Measurements from ENCODE around the gene DPP6. TPM values are rescaled to one million over a fixed set of nuclear protein-coding genes. Genes with fewer than 3 reads are reported as not detected.

DPP6 gene
- total RNA-seq, 1 experiment from 2014 or later, result not detected

DNA sequence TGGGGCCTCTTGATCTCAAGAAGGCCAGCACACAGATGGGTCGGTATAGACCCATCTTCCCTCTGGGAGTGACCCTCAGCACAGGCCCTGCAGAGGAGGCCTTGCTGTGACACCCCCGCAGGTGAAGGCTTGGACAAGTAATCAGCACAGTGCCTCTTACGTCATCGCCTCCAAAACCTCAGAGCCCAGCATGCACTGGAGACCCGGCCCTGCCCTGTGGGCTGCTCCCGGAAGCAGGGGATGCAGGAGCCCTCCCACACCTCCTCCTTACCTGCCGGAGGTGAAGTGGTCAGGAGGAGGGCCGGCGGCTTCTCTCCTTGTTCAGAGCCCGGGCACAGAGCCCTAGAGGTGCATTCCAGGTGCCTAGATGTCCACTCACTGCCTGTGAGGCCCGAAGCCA is 829.3 kb downstream of the DPP6 start:
- no peak for DNase-seq (ENCODE audit: low spot score)
- no peak for TF ChIP-seq NFATC4 (CRISPR knock-in tag; IDR thresholded peaks at IDR 0.05)
- TF ChIP-seq, protein P1, sequence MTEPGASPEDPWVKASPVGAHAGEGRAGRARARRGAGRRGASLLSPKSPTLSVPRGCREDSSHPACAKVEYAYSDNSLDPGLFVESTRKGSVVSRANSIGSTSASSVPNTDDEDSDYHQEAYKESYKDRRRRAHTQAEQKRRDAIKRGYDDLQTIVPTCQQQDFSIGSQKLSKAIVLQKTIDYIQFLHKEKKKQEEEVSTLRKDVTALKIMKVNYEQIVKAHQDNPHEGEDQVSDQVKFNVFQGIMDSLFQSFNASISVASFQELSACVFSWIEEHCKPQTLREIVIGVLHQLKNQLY (CRISPR knock-in tag; IDR thresholded peaks at IDR 0.05), result no peak
- TF ChIP-seq RELA (CRISPR knock-in tag; IDR thresholded peaks at IDR 0.05; ENCODE audit: borderline replicate concordance), result no peak
- TF ChIP-seq, protein P2, sequence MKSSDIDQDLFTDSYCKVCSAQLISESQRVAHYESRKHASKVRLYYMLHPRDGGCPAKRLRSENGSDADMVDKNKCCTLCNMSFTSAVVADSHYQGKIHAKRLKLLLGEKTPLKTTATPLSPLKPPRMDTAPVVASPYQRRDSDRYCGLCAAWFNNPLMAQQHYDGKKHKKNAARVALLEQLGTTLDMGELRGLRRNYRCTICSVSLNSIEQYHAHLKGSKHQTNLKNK (CRISPR knock-in tag; IDR thresholded peaks at IDR 0.05), result no peak
- no peak for TF ChIP-seq CREB1 (CRISPR knock-in tag; IDR thresholded peaks at IDR 0.05)
- no peak for TF ChIP-seq GABPB1 (CRISPR knock-in tag; IDR thresholded peaks at IDR 0.05)
- Mint-ChIP-seq H3K4me3 (no peak overlapping the region), H3K27me3 (ENCODE audit: low read depth) (peaks cover 6% of the 10 kb centered on the region), H3K27ac (no peak overlapping the region), H3K4me1 (no peaks in the 10 kb centered on the region), H3K36me3 (peaks cover 35% of the 10 kb centered on the region), H3K9me3 (peaks cover 37% of the 10 kb centered on the region)
- ATAC-seq, result no peak
- CTCF ChIA-PET, result no interaction called here
- POLR2A ChIA-PET, result no interaction called here

DNA sequence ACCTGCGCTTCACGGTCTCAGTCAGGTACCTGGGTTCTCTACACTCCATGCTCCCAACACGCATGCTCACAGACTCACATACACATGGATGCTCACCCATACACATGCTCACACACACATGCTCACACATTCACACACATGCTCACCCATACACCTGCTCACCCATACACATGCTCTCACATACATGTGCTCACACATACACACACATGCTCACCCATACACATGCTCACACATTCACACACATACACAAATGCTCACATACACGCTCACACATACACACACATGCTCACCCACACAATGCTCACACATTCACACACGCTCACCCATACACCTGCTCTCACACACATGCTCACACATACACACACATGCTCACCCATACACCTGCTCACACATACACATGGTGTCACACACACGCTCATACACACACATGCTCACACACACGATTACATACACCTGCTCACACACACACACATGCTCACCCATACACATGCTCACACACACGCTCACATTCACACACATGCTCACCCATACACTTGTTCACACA is 830.8 kb downstream of the DPP6 start:
- peaks cover 33% of the 10 kb centered on the region for H3K36me3 Mint-ChIP-seq
- ATAC-seq (no peak), DNase-seq (ENCODE audit: low spot score) (no peak)
- TF ChIP-seq, protein P3, sequence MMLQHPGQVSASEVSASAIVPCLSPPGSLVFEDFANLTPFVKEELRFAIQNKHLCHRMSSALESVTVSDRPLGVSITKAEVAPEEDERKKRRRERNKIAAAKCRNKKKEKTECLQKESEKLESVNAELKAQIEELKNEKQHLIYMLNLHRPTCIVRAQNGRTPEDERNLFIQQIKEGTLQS (CRISPR knock-in tag; conservative IDR thresholded peaks at IDR 0.05), result no peak
- no peak for TF ChIP-seq SMAD4 (CRISPR knock-in tag; IDR thresholded peaks at IDR 0.05)
- no peak for TF ChIP-seq TP53 (CRISPR knock-in tag; IDR thresholded peaks at IDR 0.05)
- no peak for TF ChIP-seq SOX15 (CRISPR knock-in tag; IDR thresholded peaks at IDR 0.05)
- no peak for TF ChIP-seq ZNF232 (CRISPR knock-in tag; IDR thresholded peaks at IDR 0.05)
- no peak for TF ChIP-seq FOXK1 (CRISPR knock-in tag; IDR thresholded peaks at IDR 0.05)
- no peak for TF ChIP-seq SMAD3 (CRISPR knock-in tag; IDR thresholded peaks at IDR 0.05; ENCODE audit: borderline replicate concordance)
- no peak for TF ChIP-seq JUN (CRISPR knock-in tag; IDR thresholded peaks at IDR 0.05)
- TF ChIP-seq TEAD4 (CRISPR knock-in tag; IDR thresholded peaks at IDR 0.05), result no peak
- TF ChIP-seq NR1H2 (CRISPR knock-in tag; IDR thresholded peaks at IDR 0.05), result no peak
- TF ChIP-seq, protein P4, sequence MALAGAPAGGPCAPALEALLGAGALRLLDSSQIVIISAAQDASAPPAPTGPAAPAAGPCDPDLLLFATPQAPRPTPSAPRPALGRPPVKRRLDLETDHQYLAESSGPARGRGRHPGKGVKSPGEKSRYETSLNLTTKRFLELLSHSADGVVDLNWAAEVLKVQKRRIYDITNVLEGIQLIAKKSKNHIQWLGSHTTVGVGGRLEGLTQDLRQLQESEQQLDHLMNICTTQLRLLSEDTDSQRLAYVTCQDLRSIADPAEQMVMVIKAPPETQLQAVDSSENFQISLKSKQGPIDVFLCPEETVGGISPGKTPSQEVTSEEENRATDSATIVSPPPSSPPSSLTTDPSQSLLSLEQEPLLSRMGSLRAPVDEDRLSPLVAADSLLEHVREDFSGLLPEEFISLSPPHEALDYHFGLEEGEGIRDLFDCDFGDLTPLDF (CRISPR knock-in tag; IDR thresholded peaks at IDR 0.05), result no peak
- TF ChIP-seq, protein P5, sequence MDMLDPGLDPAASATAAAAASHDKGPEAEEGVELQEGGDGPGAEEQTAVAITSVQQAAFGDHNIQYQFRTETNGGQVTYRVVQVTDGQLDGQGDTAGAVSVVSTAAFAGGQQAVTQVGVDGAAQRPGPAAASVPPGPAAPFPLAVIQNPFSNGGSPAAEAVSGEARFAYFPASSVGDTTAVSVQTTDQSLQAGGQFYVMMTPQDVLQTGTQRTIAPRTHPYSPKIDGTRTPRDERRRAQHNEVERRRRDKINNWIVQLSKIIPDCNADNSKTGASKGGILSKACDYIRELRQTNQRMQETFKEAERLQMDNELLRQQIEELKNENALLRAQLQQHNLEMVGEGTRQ (CRISPR knock-in tag; IDR thresholded peaks at IDR 0.05), result no peak
- TF ChIP-seq MYBL2 (CRISPR knock-in tag; IDR thresholded peaks at IDR 0.05), result no peak
- no peak for TF ChIP-seq ZNF423 (CRISPR knock-in tag; IDR thresholded peaks at IDR 0.05)
- TF ChIP-seq, protein P6, sequence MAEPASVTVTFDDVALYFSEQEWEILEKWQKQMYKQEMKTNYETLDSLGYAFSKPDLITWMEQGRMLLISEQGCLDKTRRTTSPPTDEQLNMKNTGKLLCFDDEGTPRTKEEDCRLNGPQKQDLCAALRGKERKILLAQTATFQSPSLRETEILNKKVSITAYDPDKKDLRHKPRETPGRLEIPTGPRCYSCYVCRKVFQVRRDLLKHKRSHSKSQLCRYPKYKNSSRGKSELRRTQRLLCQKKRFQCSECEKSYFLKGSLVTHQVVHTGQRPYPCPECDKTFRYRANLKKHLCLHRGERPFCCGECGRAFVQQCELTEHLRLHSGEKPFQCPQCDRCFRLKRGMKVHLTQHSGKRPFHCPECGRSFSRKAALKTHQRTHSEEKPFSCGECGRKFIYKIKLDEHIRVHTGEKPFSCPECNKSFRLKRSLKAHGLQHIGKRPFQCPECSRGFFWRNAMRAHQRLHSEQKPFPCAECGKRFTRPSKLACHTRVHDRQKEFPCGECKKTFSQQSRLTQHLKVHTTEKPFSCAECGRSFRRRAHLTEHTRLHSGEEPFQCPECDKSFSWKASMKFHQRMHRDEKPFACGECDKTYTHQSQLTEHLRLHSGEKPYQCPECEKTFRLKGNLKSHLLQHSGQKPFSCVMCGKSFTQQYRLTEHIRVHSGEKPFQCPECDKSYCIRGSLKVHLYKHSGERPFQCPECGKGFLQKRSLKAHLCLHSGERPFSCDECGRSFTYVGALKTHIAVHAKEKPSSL (CRISPR knock-in tag; conservative IDR thresholded peaks at IDR 0.05), result no peak
- no peak for TF ChIP-seq ZNF671 (CRISPR knock-in tag; IDR thresholded peaks at IDR 0.05)
- TF ChIP-seq, protein P7, sequence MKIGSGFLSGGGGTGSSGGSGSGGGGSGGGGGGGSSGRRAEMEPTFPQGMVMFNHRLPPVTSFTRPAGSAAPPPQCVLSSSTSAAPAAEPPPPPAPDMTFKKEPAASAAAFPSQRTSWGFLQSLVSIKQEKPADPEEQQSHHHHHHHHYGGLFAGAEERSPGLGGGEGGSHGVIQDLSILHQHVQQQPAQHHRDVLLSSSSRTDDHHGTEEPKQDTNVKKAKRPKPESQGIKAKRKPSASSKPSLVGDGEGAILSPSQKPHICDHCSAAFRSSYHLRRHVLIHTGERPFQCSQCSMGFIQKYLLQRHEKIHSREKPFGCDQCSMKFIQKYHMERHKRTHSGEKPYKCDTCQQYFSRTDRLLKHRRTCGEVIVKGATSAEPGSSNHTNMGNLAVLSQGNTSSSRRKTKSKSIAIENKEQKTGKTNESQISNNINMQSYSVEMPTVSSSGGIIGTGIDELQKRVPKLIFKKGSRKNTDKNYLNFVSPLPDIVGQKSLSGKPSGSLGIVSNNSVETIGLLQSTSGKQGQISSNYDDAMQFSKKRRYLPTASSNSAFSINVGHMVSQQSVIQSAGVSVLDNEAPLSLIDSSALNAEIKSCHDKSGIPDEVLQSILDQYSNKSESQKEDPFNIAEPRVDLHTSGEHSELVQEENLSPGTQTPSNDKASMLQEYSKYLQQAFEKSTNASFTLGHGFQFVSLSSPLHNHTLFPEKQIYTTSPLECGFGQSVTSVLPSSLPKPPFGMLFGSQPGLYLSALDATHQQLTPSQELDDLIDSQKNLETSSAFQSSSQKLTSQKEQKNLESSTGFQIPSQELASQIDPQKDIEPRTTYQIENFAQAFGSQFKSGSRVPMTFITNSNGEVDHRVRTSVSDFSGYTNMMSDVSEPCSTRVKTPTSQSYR (CRISPR knock-in tag; IDR thresholded peaks at IDR 0.05), result no peak
- H3K27ac Mint-ChIP-seq, result no peak overlapping the region
- H3K9me3 Mint-ChIP-seq, result peaks cover 38% of the 10 kb centered on the region
- no peak overlapping the region for H3K4me3 Mint-ChIP-seq
- CTCF ChIA-PET, result no interaction called here
- POLR2A ChIA-PET, result no interaction called here
- no peaks in the 10 kb centered on the region for H3K4me1 Mint-ChIP-seq
- peaks cover 5% of the 10 kb centered on the region; the same call in 1 of the 2 replicates for H3K27me3 Mint-ChIP-seq (ENCODE audit: low read depth)
